Peyer's patch (tissue), 4 donors: ENCODE results near the gene FAM228B.

ENCODE experiments used
- CTCF ChIP-seq, 6 experiments: fragments of 450-650 bp in 4 of 6; fragments of 200-600 bp in 2 of 6; sonication (generic) in 1 of 6; IDR thresholded peaks; one replicate each; pipeline ENCODE4 v1.5.1; 2017 to 2019; ENCODE audit warnings: antibody characterized with exemption in 6 of 6, mild to moderate bottlenecking in 3 of 6, moderate library complexity in 1 of 6
- POLR2A ChIP-seq, 2 donors: fragments of 450-650 bp; IDR thresholded peaks; one replicate each; pipeline ENCODE4 v1.5.1; 2017; ENCODE audit warnings: antibody characterized with exemption in 2 of 2, mild to moderate bottlenecking in 2 of 2, moderate library complexity in 2 of 2

GRCh38 chr2:24158131-24158530 is 34.9 kb downstream of the FAM228B start:
- TF ChIP-seq CTCF (IDR thresholded peaks at IDR 0.05) (no peak), POLR2A (IDR thresholded peaks at IDR 0.05) (no peak)
